GM18517 (cell line): ENCODE measurements around the gene FBN1.

Experiments used
- ATAC-seq: cut with Tn5 transposase; IDR thresholded peaks from one replicate; pipeline ENCODE4 v1.9.1; 2021; ENCODE audit warnings: mild to moderate bottlenecking, moderate library complexity; ENCODE audit not compliant: unreplicated experiment

FBN1 gene

DNA sequence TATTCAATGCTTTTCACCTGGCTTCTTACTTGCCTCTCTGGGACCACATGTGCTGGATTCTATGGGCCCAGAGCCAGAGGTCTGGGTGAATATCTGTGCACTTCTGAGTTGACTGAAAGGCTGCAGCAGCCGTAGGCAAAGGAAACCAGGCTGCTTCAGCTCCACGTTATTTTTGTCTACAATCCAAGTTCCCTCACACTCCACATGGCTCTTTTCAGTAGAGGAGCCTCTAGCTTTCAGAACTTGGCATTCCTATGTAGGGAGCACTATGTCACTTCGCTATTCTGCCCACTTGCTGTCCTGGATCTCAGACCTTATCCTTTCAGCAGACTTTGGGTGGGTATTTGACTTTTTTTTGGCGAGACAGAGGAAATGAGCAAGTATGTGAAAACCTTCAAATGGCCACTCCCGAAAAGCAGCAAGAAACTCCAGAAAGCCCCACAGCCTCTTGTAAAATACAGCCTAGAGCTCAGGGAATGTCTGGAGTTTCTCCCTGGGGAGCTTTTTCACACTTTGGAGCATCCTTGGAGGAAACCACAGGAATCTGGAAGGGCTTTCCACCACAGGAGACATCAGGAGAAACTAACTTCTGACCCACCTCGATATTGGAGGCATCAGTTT is 233.4 kb downstream of the FBN1 start:
- ATAC-seq, result no peak

DNA sequence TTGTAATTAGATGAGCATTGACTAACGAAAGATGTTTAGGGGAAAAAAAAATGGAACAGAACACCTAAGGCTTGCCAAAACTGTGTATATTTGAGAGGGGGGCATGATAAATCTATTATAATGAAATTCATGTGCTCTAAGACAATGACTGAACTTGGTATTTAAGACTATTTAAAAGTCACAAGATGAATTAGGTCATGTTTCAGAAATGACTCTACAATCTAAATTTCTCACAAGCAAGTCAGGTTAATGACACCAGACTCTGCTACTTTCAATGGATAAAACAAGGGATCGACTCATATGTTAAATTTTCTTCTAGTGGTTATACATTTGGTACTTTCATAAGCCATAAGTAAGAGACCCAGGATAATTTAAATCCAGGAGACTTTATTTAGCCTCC is 235.9 kb downstream of the FBN1 start:
- ATAC-seq, result no peak

DNA sequence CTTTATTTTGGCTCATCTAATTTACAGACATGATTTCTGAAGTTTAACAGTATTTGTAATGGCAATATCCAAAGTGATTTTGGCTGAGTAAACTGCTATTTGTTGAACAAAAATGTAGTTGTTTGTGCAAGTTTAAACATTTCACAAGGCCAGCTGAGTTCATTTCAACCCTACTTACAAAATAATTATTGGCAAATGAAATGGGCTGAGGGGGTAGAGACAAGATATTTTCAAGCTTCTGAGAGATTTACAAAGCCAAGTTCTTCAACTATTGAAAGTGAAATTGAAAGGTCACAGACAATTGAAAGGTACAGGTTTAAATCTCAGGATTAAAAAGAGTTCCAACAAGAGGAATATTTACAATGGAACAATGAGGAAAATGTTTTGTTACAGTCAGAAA is 237.2 kb downstream of the FBN1 start:
- no peak for ATAC-seq

DNA sequence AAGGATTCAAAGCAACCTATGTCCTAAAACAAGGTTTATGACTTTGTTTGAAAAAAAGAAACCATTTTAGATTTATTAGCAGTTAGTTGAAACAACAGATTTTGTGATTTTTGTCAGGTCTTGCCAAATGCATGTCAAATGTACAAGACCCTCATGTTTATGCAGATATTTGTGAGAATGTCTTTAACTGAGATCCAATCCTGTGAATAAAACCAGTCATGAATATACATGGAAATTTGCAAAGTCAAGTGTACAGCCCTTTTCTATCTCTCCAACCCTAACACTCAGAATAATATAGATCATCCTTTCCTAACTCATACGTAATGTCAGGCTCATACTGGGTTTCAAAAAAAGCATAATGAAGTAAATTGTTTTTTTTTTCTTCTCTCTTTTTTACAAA is 237.9 kb downstream of the FBN1 start:
- ATAC-seq, result no peak

DNA sequence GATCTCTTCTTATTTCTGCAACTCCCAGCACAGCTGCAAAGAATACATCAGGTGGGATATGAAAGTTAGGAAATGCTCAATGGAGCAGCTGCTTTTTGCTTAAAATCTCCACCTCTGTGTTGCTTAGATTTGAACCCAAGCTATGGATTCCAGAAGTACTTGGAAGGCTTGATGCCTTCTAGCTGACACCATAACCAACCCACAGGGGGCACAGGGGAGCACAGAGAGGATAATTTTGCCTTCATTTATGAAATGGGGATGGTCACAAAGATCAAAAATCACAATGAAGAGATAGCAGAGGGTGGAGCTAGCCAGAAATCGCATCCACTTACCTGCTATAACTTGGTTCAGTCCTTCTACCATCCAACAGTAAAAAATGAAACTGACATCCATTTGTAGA is 238.6 kb downstream of the FBN1 start:
- ATAC-seq, result no peak

DNA sequence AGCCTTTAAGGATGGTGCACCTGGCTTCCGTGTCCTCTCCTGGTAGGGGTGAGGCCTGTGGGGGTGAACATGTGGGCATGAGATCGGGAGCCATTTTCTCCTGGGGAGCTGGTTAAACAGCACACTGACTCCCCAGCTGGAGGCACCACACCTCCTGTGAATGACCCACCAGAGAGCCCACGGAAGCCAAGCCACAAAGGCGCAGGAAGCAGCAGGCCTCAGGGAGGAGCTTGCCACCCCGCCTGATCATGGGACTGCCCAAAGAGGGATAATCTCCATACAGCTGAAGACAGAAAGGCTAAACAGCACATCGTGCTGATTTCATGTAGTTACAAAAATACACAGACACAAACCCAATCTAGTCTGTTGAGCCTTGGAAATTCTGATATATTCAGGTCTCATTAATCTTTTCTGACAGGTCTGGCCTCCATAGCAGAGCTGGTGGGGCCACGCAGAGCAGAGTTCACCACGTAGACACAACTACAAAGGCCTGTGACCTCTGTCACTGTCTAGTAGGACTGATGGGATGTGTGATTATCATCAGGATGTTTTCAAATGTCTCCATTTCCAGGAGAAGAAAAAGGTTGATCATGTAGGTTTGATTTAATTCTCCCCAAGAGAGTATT is 239.1 kb downstream of the FBN1 start:
- no peak for ATAC-seq

DNA sequence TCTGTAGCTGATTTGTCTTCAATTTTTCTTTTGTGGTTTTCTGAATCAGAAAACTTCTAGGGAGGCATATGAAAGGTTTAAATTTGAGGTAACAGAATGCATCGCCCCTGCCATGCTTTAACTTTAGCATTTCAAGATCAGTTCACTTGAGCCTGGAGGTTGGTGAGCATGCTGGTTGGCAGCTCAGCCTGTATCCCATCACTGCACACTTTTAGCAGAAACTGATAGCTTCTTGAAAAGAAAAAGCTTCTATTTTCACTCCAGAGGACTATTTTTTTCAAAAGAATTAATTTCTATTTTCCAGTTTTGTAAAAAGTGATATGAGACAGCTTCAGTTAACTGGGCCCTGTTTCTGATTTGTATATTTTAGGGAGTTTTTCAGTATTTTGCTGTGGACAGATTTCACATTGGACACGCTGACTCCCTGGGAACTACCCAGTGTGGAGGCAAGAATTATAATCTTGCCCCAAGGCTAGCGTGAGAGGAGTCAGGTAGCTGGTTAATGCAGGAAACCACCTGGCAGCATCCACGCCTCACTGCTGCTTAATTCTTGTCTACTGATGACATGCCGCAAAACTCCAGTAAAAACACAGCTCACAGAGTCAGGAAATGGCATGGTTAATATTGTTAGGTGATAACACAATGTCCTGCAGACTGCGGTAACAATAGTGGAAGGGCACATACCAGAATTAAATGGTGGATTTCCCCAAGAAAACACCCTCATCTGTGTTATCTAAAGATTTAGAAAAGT is 242.9 kb downstream of the FBN1 start:
- no peak for ATAC-seq

DNA sequence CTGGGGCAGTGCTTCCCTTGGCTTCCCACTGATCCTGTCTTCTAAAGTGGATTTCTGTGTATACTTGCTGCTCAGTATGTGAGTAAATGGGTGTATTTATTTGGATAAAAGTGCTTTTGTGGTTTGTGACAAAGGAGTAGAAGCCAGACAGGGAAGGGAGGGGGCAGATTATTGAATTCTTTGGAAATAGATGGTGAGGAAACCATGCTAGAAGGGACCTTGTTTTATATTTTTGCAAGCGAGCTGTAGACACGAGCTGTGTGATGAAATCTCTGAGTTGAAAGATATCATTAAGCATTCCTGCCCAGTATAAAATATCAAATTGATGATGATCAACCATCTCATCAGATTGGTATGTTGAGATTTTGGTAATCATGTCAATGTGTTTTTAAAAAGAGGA is 245.4 kb downstream of the FBN1 start:
- ATAC-seq, result no peak

DNA sequence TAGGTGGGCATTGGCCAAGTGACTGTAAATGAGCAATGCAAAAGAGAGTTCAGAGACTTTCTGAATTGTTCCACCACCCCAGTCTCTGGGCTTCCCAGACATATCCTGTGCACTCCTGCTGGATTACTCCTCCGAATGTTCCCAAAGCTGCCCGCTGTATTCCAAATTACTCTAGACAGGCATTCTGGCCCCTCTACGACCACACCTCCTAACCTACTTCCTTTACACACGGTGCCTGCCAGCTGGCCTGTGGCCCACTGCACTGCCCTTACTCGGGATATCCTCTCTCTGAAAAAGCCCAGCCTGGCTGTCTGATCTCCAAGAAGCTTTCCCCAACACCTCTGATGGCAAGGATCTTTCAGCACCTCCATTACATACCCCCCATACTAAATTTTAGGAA is 247.7 kb downstream of the FBN1 start:
- no peak for ATAC-seq

DNA sequence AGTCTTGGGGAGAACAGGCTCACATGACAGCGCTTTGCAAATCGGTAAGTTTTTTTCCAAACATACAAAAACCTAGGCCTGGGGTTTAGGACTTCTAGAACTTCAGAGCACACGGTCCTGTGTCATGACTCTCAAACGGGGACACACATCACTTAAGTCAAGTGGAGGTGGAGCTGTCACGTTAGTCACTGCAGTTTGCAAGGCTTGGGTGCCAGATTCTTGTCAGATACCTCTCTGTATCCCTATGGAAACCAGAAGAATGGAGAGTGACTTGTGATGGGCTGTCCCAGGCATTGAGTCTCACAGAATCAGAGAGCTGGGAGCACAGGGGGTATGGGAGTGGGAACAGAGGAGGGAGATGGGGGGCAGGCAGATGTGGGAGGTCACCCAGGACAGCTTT is 249.5 kb downstream of the FBN1 start:
- no peak for ATAC-seq

DNA sequence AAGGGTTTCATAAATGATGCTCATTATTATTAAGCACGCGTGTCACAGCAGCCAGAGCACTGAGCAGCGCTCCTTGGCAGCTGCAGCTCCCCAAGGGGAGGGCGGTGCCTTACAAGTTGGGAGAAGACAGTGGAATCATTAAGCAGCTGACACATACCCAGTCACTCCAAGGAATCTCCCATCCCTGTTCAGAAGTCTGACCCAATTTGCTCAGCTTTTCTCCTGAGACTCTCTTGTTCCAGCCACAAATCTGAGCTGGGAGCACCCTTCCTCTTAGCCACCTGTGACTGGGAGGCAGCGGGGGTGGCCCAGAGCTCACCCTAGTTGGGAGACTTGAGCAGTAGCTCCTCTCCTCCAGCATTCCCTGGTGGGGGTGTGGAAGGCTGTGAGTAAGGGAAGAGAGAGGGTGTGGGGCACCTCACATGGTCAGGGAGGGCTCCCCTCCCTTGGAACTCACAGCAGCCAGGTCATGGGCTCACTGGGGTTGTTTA is 249.9 kb downstream of the FBN1 start:
- ATAC-seq, result no peak

DNA sequence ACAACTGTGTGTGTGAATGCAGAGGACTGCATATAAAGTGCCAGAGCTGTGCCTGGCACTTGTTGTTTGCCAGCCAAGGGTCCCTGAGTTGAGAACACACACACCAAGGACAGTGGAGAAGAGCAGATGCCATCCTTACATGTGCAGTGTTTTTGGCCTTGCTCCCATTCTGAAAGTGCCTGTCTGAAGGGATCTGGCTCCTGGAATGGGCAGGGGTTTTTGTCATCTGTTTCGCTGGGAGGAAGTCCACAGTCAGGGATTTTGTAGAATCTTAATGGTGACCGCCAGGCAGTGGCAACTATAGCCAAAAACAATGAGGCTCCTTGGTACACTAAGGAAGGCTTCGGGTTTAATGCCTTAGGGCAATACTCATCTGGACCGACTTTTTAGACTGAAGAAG is 250.5 kb downstream of the FBN1 start:
- no peak for ATAC-seq

DNA sequence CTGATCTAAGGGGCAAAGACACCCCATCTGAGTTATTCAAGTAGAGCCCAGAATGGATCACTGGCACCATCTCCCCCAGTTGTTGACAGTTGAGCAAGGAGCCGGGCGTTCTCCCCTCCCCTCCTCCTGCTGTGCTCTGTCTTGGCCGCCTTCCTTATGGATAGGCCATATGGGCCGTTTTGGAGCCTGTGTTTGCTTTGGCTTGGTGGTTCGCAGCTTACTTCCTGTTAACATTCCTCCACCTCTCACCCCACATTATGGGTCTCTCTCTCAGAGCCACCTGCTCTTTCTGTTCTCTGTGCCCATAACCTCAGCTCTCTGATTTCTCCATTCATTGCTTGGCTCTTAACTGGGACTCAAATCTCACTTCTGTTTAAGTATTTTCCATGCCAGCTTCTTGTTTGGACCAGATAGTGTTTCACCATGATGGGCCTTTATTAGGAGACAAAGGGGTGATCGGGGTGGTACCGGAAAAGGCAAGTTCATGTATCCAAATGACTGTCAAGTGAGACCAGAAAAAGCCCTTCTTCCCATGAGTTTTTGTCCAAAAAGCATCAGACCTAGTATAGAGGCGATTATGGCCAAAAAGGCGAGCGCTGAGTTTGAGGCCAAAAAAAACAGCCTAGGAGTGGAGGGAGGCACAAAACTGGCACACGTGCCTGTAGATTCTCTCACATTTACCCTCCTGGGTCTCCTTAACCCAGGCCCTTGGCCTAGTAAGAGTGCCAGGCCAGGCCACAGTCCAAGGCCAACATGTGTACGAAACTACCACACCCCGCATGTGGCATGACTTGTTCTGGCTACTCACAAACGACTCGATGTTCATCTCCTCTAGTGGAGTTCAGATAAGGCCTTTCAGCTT is 251.6 kb downstream of the FBN1 start:
- ATAC-seq, result no peak

DNA sequence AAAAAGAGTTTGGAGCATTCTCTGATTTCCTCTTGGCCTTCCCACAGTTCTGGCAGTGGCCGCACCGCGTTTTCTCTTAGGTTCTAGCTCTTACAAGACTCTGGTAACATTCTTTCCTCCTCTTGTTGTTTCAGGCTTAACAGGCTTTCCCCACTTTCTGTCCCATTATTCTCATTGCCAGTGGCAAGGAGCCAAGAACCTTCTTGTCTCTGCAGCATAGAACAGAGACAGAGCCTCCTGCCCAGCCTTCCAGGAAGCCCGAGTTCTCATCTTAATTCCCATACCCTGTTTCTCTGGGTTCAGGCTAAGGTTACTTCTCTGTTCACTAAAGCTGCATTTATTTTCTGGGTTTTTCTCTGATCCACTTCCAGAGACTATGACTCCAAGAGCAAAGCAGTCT is 253.2 kb downstream of the FBN1 start:
- ATAC-seq, result no peak

DNA sequence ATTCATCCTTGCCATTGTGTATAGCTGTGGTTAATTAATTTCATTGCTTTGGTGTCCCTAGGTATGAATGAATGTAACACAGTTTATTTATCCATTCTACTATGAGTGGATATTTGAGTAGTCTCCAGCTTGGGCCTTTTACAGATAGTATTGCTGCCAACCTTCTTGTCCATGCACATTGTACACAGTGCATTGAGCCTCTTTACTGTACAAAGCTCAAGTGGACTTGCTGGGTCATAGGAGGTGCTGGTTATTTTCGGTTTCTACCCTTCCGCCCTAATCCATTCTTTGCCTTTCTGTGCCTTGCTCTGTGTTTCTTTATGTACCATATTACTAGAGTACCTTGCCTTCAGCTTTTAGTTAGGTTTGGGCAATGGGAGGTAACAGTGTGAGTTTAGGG is 253.6 kb downstream of the FBN1 start:
- ATAC-seq, result no peak

DNA sequence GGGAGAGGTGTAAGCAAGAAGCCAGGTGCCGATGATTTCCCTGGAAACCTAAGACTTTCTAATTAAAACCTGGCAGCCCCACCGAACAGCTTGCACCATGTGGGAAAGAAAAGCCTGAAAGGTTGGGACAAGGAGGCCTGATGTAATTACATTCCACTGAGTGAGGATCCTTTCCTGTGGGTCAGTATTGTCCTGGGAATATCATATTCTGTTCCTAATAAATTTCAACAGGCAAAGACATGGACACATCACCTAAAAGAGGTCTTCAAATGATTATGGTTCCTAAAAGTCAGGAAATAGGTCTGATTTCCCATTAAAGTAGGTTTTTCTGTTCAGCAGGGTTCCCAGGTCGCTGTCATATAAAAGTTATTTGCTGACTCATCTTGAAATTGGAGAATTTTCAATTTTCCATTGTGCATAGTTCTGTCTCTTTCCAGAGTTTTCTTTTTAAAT is 255.8 kb downstream of the FBN1 start:
- ATAC-seq, result no peak

DNA sequence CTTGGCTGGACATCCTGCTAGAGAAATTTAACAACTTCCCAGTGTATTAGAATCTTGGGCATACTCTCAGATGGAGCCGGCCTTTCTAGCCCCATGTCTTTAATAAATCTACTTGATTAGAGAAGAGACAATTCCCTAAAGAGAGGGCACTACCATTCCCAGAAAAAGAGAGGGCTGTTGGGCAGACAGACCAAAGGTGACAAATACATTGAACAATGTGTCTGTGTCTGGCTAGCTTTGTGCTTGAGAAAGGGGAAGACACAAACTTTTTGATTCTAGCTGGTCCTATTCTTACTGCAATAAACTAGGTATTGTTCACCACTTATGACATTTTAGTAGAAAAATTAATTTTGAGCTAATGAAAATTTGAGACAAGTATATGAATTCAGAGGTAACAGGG is 256.6 kb downstream of the FBN1 start:
- ATAC-seq, result no peak

DNA sequence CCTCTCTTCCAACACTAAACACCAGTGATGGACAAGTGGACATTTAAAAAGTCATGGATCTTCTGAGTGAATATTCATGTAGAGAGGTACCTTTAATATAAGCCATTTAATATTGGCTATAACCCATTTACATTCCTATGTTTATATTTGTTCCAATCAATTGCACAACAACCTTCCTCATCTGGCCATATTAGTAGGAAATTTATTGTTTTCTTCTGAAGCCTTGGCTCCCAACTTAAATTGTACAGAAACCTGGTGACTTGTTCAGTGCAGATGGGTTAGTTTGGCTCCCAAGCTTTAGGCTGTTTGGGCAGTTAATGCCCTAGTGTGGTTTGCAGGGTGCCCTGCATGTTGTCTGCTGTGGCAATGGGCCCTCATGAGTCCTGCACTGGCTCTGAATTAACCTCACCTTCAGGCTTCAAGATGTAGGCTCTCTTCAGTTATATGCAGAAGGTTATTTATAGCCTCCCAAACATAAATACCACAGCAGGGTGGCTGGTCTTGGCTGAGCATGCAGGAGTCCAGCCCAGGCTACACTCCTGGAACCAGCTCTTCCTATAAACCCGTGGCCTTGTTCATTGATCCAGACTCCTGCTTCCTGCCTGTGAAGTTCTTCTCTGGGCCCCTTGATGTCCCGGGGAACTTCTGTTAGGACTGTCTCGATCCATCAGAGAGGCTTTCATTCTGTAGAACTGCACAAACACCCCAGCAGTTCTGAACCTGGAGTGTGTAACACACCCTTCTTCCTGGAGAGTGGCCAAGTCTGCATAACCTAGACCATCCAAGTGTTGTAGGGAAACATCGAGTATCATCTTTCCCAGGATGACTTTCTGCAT is 257.3 kb downstream of the FBN1 start:
- ATAC-seq, result no peak

DNA sequence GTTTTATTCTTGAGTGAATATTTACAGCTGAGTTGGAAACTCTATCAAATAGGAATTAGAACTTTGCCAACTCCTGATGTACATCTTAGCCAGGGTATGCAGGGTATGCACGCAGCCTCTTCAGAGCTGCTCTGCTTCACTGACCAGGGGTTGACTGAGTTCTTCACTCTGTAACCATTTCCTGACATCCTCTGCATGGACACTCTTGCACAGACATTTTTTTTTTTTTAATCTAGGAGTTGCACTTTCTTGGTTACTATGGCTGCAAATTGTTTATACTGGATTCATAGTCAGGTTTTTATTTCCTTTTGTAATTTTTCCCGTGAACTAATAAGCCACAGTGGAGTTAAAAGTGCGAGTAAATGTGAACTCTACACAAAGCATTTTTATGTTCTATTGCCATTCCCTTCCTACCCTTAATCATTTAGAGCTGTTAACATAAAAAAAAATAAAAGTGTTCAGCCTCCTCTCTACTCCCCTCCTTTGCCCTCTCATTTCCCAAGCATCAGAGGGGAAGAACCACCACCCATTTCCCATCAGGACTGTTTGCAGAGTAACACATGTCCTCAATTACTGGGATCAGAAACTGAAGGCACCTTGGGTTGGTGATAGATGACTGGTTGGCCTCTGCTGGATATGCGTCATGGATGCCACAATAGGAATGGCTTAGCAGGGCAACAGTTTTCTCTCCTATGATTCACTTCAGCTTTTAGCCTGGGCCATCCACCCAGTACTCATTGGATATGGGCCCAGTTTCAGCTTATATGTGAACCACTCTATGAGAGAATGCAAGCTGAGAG is 260.3 kb downstream of the FBN1 start:
- ATAC-seq, result no peak

DNA sequence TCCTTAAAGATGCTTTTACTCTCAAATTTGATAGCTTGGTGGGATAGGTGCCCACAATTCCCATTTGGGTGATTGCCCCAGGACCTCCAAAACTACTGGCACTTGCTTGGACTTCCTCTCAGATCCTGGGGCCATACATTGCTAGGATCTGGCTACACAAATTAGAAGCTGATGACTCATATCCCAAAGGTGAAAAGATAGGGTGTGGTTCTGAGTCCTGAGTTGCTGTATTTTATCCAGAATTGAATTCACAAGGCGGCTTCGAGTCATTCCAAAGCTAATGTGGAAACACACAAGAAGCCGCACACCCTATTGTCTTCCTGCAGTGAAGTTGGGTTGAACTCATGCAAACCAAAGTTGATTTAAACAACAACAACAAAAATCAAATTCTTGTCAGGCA is 260.9 kb downstream of the FBN1 start:
- ATAC-seq, result no peak
